ENCODE results near the gene RETN. TPM values are rescaled to one million over a fixed set of nuclear protein-coding genes. Genes with fewer than 3 reads are reported as not detected.

The RETN gene
- total RNA-seq: not detected in 2 replicates
- polyA plus RNA-seq: not detected in 2 replicates
- not detected in 2 replicates for polyA plus RNA-seq (2011; cell fraction: cytosol; rRNA removed)
- not detected in 2 replicates for polyA plus RNA-seq (2011; cell fraction: nucleus; rRNA removed)
- not detected in 2 replicates for polyA plus RNA-seq (2012)
- polyA minus RNA-seq: not detected in 2 replicates
- not detected for polyA minus RNA-seq (2011; cell fraction: cytosol; rRNA and poly(A)+ RNA removed)
- not detected in 2 replicates for polyA minus RNA-seq (2011; cell fraction: nucleus; rRNA and poly(A)+ RNA removed)
- not detected for Bru-seq, nascent RNA
- BruChase-seq, experiment 1, labeled RNA remaining after a 6-hour chase: not detected
- not detected for BruChase-seq, experiment 2, labeled RNA remaining after a 2-hour chase
- long read RNA-seq: 0 reads

GRCh38 chr19:7668842-7669241 is at the start of gene RETN:
RETN (plus strand) TSS chr19:7669049; CDS start chr19:7669327, 278 bp downstream.
- DNase-seq (ENCODE audit: low read depth, low spot score) (no peak), FAIRE-seq (no peak)
- no peaks in the 10 kb centered on the region for H3K79me2 ChIP-seq (ENCODE audit: control insufficient read depth, insufficient read depth, low read length)
- no peaks in the 10 kb centered on the region for H3K9me3 ChIP-seq (replicated peaks; ENCODE audit: control insufficient read depth, insufficient read depth, low read length)
- BruUV-seq (replicated peaks): no TSS peak
- no peak within 1 kb of the TSS for H3K4me3 ChIP-seq (replicated peaks in 1 of 3; ENCODE audit: insufficient read depth in 1 of 3, low read depth in 1 of 3, low read length in 3 of 3)
- H2AFZ ChIP-seq (ENCODE audit: low read depth, low read length): no peak within 1 kb of the TSS
- intact Hi-C loops (cut with micrococcal nuclease): no loop called here
- ChIA-PET CTCF (interaction anchor here (0.9 to 4.8 kb wide), 2 partner anchors 12 to 13 kb away, joined by 4 to 27 read pairs; partner anchors contain the start of gene TRAPPC5), POLR2A (no interaction called here)
- H3K4me1 ChIP-seq (ENCODE audit: control insufficient read depth, extremely low read depth, insufficient read depth, low read length): no peaks in the 10 kb centered on the region
- dilution Hi-C loops (cut with MboI; ENCODE audit: extremely low pct_ligation_motif_present, low sequenced_read_pairs): no loop called here
- no peak within 1 kb of the TSS for H3K9ac ChIP-seq (replicated peaks; ENCODE audit: extremely low read depth, insufficient read depth, low read length)
- H3K27ac ChIP-seq (ENCODE audit: insufficient read depth, low read depth, low read length): no peak within 1 kb of the TSS
- H3K9me1 ChIP-seq (replicated peaks; ENCODE audit: control insufficient read depth, extremely low read depth, insufficient read depth, low read length): no peaks in the 10 kb centered on the region
- no peaks in the 10 kb centered on the region for H4K20me1 ChIP-seq (replicated peaks; ENCODE audit: control insufficient read depth, extremely low read depth, insufficient read depth, low read length)
- TF ChIP-seq JUN (IDR thresholded peaks at IDR 0.05; ENCODE audit: borderline replicate concordance, insufficient read depth, insufficient read length, low read depth): no peak
- no peak for TF ChIP-seq GATA2 (IDR thresholded peaks at IDR 0.05; ENCODE audit: insufficient read depth, insufficient read length, low read depth, low read length)
- TF ChIP-seq, protein P1, sequence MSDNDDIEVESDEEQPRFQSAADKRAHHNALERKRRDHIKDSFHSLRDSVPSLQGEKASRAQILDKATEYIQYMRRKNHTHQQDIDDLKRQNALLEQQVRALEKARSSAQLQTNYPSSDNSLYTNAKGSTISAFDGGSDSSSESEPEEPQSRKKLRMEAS (IDR thresholded peaks at IDR 0.05; ENCODE audit: insufficient read depth, insufficient read length): no peak
- no peak for TF ChIP-seq EZH2 (IDR thresholded peaks at IDR 0.05; ENCODE audit: borderline replicate concordance, low read depth, low read length, severe bottlenecking)
- H3K36me3 ChIP-seq (ENCODE audit: control insufficient read depth in 2 of 2, extremely low read depth in 1 of 2, insufficient read depth in 2 of 2, low read length in 2 of 2): no peaks in the 10 kb centered on the region
- no peak within 1 kb of the TSS for H3K4me2 ChIP-seq (ENCODE audit: insufficient read depth, low read length)
- peaks cover 9 to 13% of the 10 kb centered on the region in 2 experiments for H3K27me3 ChIP-seq (ENCODE audit: control insufficient read depth in 2 of 2, insufficient read depth in 2 of 2, low read length in 2 of 2)

- BruUV-seq (replicated peaks): TSS peak; percentile 37
- no peak for FAIRE-seq
Measured at GRCh38 chr19:7619671-7620441, 49.0 kb upstream of the RETN start.

More at GRCh38 chr19:7619671-7620441, 49.0 kb upstream of the RETN start:
- H3K4me1 ChIP-seq (ENCODE audit: control insufficient read depth, extremely low read depth, insufficient read depth, low read length): no peaks in the 10 kb centered on the region
- H2AFZ ChIP-seq (ENCODE audit: low read depth, low read length): no peak overlapping the region
- intact Hi-C loops (cut with micrococcal nuclease) (no loop called here), dilution Hi-C loops (cut with MboI; ENCODE audit: extremely low pct_ligation_motif_present, low sequenced_read_pairs) (no loop called here)
- H3K36me3 ChIP-seq (ENCODE audit: control insufficient read depth in 2 of 2, extremely low read depth in 1 of 2, insufficient read depth in 2 of 2, low read length in 2 of 2): peaks cover 0 to 32% of the 10 kb centered on the region in 2 experiments
- no peak overlapping the region for H3K4me2 ChIP-seq (ENCODE audit: insufficient read depth, low read length)
- no peak overlapping the region for H3K27ac ChIP-seq (ENCODE audit: insufficient read depth, low read depth, low read length)
- no peak overlapping the region for H3K4me3 ChIP-seq (replicated peaks in 1 of 3; ENCODE audit: insufficient read depth in 1 of 3, low read depth in 1 of 3, low read length in 3 of 3)
- no peak for DNase-seq (ENCODE audit: low read depth, low spot score)
- H4K20me1 ChIP-seq (replicated peaks; ENCODE audit: control insufficient read depth, extremely low read depth, insufficient read depth, low read length): no peaks in the 10 kb centered on the region
- H3K79me2 ChIP-seq (ENCODE audit: control insufficient read depth, insufficient read depth, low read length): no peaks in the 10 kb centered on the region
- H3K9ac ChIP-seq (replicated peaks; ENCODE audit: extremely low read depth, insufficient read depth, low read length): no peak overlapping the region
- TF ChIP-seq, protein P1 (IDR thresholded peaks at IDR 0.05; ENCODE audit: insufficient read depth, insufficient read length): no peak
- no peak for TF ChIP-seq JUN (IDR thresholded peaks at IDR 0.05; ENCODE audit: borderline replicate concordance, insufficient read depth, insufficient read length, low read depth)
- POLR2A ChIA-PET: no interaction called here
- H3K9me1 ChIP-seq (replicated peaks; ENCODE audit: control insufficient read depth, extremely low read depth, insufficient read depth, low read length): no peaks in the 10 kb centered on the region
- no peaks in the 10 kb centered on the region for H3K27me3 ChIP-seq (ENCODE audit: control insufficient read depth in 2 of 2, insufficient read depth in 2 of 2, low read length in 2 of 2)
- CTCF ChIA-PET: interaction anchor here (3.2 kb wide), 1 partner anchor 51 kb away, joined by 14 read pairs; no protein-coding TSS in a partner anchor
- H3K9me3 ChIP-seq (replicated peaks; ENCODE audit: control insufficient read depth, insufficient read depth, low read length): no peaks in the 10 kb centered on the region

Measured in endothelial cell of umbilical vein (primary cell).